ENCODE results near the gene LAMA5.

Gene LAMA5

DNA sequence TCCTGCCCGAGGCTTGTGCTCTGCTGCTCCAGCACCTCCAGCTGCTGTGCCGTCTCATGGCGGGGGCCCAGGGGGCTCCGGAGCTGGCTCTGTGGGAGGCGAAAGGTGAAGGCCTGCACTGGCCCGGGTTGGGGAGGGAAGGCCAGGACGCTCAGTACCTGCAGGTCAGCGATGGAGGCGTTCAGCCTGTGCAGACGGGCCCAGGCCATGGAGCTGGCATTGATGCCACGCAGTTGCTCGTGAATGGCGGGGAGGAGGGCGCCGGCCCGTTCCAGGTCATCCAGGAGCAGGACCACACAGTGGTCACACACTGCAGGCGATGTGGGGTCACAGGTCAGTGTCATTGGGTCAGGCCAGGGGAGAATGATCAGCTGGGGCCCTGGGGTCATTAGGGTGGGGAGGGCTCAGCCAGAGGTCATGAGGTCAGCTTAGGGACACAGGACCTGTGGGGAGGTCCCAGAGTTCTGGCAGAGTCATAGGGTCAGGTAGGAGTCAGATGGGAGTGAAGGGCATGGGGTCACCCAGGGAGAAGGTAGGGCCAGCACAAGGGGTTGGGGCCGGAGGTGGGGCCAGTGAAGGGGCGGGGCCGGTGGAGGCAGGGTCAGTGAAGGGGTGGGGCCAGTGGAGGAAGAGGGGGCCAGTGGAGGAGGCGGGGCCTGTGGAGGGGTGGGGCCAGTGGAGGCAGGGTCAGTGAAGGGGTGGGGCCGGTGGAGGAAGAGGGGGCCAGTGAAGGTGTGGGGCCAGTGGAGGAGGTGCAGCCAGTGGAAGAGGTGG is 46.3 kb downstream of the LAMA5 start:
- Histone ChIP-seq H2AFZ (ENCODE audit: low read length) (no peak overlapping the region), H3K36me3 (replicated peaks; ENCODE audit: insufficient read depth, low read length) (no peaks in the 10 kb centered on the region; the same call in 1 of the 2 replicates), H4K20me1 (ENCODE audit: insufficient read depth, low read length) (no peaks in the 10 kb centered on the region), H3K4me1 (ENCODE audit: low read length) (no peaks in the 10 kb centered on the region), H3K79me2 (ENCODE audit: low read length) (no peaks in the 10 kb centered on the region), H3K27me3 (replicated peaks; ENCODE audit: insufficient read depth, low read length) (no peaks in the 10 kb centered on the region), H3F3A (ENCODE audit: insufficient read depth, low read length) (peaks cover 6% of the 10 kb centered on the region; the same call in 1 of the 2 replicates), H3K4me2 (ENCODE audit: low read depth, low read length) (no peak overlapping the region), H3K9me2 (replicated peaks; ENCODE audit: insufficient read depth, low read length) (no peaks in the 10 kb centered on the region), H3K9me3 (replicated peaks; ENCODE audit: insufficient read depth, low read length) (no peaks in the 10 kb centered on the region), H3K4me3 (ENCODE audit: low read length) (no peak overlapping the region), H3K9ac (ENCODE audit: low read length) (no peak overlapping the region), H3K27ac (ENCODE audit: low read length) (no peak overlapping the region)
- DNase-seq = no peak
- TF ChIP-seq, protein P1, sequence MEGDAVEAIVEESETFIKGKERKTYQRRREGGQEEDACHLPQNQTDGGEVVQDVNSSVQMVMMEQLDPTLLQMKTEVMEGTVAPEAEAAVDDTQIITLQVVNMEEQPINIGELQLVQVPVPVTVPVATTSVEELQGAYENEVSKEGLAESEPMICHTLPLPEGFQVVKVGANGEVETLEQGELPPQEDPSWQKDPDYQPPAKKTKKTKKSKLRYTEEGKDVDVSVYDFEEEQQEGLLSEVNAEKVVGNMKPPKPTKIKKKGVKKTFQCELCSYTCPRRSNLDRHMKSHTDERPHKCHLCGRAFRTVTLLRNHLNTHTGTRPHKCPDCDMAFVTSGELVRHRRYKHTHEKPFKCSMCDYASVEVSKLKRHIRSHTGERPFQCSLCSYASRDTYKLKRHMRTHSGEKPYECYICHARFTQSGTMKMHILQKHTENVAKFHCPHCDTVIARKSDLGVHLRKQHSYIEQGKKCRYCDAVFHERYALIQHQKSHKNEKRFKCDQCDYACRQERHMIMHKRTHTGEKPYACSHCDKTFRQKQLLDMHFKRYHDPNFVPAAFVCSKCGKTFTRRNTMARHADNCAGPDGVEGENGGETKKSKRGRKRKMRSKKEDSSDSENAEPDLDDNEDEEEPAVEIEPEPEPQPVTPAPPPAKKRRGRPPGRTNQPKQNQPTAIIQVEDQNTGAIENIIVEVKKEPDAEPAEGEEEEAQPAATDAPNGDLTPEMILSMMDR (IDR thresholded peaks at IDR 0.05; ENCODE audit: low read length) = no peak
- TF ChIP-seq EZH2 (optimal IDR thresholded peaks at IDR 0.05; ENCODE audit: low read depth, low read length) (no peak), EZH2phosphoT487 (IDR thresholded peaks at IDR 0.05; ENCODE audit: low read length) (no peak)

DNA sequence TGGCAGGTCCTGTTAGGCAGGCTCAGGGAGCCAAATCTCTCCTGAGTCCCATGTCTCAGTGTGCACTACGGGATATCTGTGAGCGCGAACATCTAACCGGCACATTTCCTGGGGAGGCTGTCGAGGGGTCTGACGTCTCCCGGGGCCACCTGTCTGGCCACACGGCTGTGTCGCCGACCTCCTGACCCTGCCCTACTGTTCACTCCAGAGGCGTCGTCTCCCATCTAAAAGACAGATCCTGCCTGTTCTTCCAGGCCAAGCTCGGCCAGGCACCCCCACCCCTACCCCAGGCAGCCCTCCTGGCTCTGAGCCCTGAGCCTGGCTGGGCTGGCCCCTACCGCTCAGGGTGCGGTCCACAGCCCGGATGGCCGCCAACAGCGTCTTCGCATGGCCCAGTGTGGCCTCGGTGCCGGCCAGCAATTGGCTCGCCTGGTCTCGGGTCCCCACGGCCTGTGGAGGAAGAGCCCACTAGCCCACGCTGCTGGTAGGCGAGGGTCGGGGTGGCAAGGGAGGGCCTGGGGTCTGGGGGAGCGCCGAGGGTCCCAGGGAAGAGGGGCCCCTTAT is 47.7 kb downstream of the LAMA5 start:
- Histone ChIP-seq H3K9me2 (replicated peaks; ENCODE audit: insufficient read depth, low read length) (no peaks in the 10 kb centered on the region), H3K4me1 (ENCODE audit: low read length) (no peaks in the 10 kb centered on the region), H3K27me3 (replicated peaks; ENCODE audit: insufficient read depth, low read length) (no peaks in the 10 kb centered on the region), H3K79me2 (ENCODE audit: low read length) (no peaks in the 10 kb centered on the region), H3F3A (ENCODE audit: insufficient read depth, low read length) (peaks cover 6% of the 10 kb centered on the region; the same call in 1 of the 2 replicates), H3K4me3 (ENCODE audit: low read length) (no peak overlapping the region), H2AFZ (ENCODE audit: low read length) (no peak overlapping the region), H3K36me3 (replicated peaks; ENCODE audit: insufficient read depth, low read length) (no peaks in the 10 kb centered on the region; the same call in 1 of the 2 replicates), H3K4me2 (ENCODE audit: low read depth, low read length) (no peak overlapping the region), H3K27ac (ENCODE audit: low read length) (no peak overlapping the region), H3K9me3 (replicated peaks; ENCODE audit: insufficient read depth, low read length) (no peaks in the 10 kb centered on the region), H3K9ac (ENCODE audit: low read length) (no peak overlapping the region), H4K20me1 (ENCODE audit: insufficient read depth, low read length) (no peaks in the 10 kb centered on the region)
- TF ChIP-seq EZH2 (optimal IDR thresholded peaks at IDR 0.05; ENCODE audit: low read depth, low read length) = no peak
- DNase-seq = no peak

DNA sequence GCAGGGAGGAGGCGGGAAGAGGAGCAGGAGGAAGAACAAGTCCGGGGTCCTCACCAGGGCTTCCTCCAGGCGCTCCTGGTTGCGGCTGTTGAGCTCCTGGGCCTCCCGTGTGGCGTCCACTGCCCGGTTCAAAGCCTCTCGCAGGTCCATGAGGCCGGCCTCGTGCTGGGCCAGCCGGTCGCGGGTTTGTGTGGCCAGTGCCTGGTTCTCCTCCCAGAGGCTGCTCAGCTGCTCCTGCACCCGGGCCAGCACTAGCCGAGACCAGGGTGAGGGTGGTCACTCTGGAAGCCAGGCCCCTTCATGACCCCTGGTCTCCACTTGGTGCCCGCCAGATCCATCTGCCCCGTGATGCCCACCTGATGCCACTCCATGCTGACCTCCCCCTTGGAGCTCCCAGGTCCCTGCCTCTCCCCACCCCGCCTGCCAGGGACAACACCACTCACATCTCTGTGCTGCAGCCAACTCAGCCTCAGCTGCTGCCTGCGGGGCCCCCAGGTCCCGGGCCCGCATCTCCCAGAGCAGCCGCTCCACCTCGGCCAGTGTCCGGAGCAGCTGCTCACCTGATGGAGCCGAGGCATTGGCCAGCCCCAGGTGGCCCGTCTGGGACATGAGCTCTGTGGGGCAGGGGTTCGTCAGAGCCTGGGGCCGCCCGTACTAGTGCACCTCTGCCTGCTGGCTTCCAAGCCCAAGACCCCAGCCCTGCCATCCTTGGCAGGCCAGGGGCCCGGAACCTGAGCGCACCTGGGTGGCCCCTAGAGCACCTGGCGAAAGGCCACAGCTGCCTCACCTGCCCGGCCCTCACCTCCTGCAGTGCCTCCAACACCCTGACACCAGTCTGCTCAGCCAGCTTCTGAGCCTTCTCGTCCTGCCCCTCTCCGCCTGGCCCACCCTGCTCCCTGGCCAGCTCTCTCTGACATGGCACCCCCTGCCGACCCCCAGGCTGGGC is 48.4 kb downstream of the LAMA5 start:
- Histone ChIP-seq H2AFZ (ENCODE audit: low read length) (no peak overlapping the region), H3K4me2 (ENCODE audit: low read depth, low read length) (no peak overlapping the region), H3K9me3 (replicated peaks; ENCODE audit: insufficient read depth, low read length) (no peaks in the 10 kb centered on the region), H3F3A (ENCODE audit: insufficient read depth, low read length) (peaks cover 6% of the 10 kb centered on the region; the same call in 1 of the 2 replicates), H3K9ac (ENCODE audit: low read length) (no peak overlapping the region), H3K36me3 (replicated peaks; ENCODE audit: insufficient read depth, low read length) (no peaks in the 10 kb centered on the region), H3K4me3 (ENCODE audit: low read length) (no peak overlapping the region), H3K79me2 (ENCODE audit: low read length) (no peaks in the 10 kb centered on the region), H3K27me3 (replicated peaks; ENCODE audit: insufficient read depth, low read length) (no peaks in the 10 kb centered on the region), H4K20me1 (ENCODE audit: insufficient read depth, low read length) (no peaks in the 10 kb centered on the region), H3K4me1 (ENCODE audit: low read length) (no peaks in the 10 kb centered on the region), H3K27ac (ENCODE audit: low read length) (no peak overlapping the region), H3K9me2 (replicated peaks; ENCODE audit: insufficient read depth, low read length) (no peaks in the 10 kb centered on the region)
- DNase-seq = no peak
- TF ChIP-seq EZH2 (optimal IDR thresholded peaks at IDR 0.05; ENCODE audit: low read depth, low read length) = no peak

DNA sequence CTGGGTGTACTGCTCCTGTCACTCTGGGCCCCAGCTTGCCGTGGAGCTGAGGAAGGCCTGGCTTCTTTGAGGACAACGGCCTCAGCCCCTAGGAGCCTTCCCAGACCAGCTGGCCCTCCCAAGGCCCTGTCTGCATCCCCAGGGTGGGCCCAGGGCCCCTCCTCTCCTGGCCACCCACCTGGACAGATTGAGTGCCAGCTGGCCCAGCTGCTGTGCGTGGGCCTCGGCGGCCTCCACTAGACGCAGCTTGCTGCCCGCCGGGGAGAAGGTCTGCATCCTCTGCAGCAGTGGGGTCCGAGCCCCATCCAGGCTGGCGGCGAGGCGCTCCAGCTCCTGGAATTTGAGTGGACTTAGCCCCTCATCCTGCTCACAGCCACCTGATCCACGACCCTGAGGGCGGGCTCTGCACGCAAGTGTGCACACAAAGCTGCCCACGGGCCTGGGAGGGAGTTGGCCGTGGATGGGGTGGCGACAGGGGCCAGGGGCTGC is 49.9 kb downstream of the LAMA5 start:
- DNase-seq = no peak
- no peak for TF ChIP-seq EZH2phosphoT487 (IDR thresholded peaks at IDR 0.05; ENCODE audit: low read length)
- no peak for TF ChIP-seq EZH2 (optimal IDR thresholded peaks at IDR 0.05; ENCODE audit: low read depth, low read length)
- TF ChIP-seq, protein P1 (IDR thresholded peaks at IDR 0.05; ENCODE audit: low read length) = no peak
- no peak overlapping the region for H3K27ac ChIP-seq (ENCODE audit: low read length)
- H2AFZ ChIP-seq (ENCODE audit: low read length) = no peak overlapping the region
- H3K36me3 ChIP-seq (replicated peaks; ENCODE audit: insufficient read depth, low read length) = no peaks in the 10 kb centered on the region
- no peak overlapping the region for H3K9ac ChIP-seq (ENCODE audit: low read length)
- no peaks in the 10 kb centered on the region for H4K20me1 ChIP-seq (ENCODE audit: insufficient read depth, low read length)
- H3F3A ChIP-seq (ENCODE audit: insufficient read depth, low read length) = peaks cover 6% of the 10 kb centered on the region; the same call in 1 of the 2 replicates
- H3K4me3 ChIP-seq (ENCODE audit: low read length) = no peak overlapping the region
- H3K27me3 ChIP-seq (replicated peaks; ENCODE audit: insufficient read depth, low read length) = no peaks in the 10 kb centered on the region
- no peaks in the 10 kb centered on the region for H3K79me2 ChIP-seq (ENCODE audit: low read length)
- no peaks in the 10 kb centered on the region for H3K4me1 ChIP-seq (ENCODE audit: low read length)
- no peaks in the 10 kb centered on the region for H3K9me2 ChIP-seq (replicated peaks; ENCODE audit: insufficient read depth, low read length)
- H3K4me2 ChIP-seq (ENCODE audit: low read depth, low read length) = no peak overlapping the region
- H3K9me3 ChIP-seq (replicated peaks; ENCODE audit: insufficient read depth, low read length) = no peaks in the 10 kb centered on the region

All from MM.1S (cell line).